Choroid plexus epithelial cell (primary cell): Measurements from ENCODE around the gene AGO3.
A peak's percentile ranks its signal among the peaks of the same experiment; 100 is the strongest.
"Not testable (repeated sequence)": the region's sequence is repeated elsewhere in the genome, so short reads cannot be mapped to it uniquely, and the experiment has no call there.

Source experiments
- DNase-seq: peaks from one replicate; pipeline ENCODE4 v3.0.0-alpha.2; 2010; ENCODE audit warnings: low read depth
- H3K4me3 ChIP-seq: 2 replicates; pipeline ENCODE4 v1.5.1; 2011; ENCODE audit warnings: low read depth, mild to moderate bottlenecking, control low read depth, low read length, moderate library complexity
- CTCF ChIP-seq: conservative IDR thresholded peaks from 2 replicates; pipeline ENCODE4 v1.5.1; 2011; ENCODE audit warnings: low read depth, mild to moderate bottlenecking, control low read depth, inconsistent platforms, low read length, moderate library complexity

Gene AGO3

GRCh38 chr1:35959304-35959703 lies 28.4 kb downstream of the AGO3 start:
- no peak overlapping the region for H3K4me3 ChIP-seq
- no peak for DNase-seq
- TF ChIP-seq CTCF: no peak

- no peak overlapping the region for H3K4me3 ChIP-seq
- DNase-seq: no peak
- TF ChIP-seq CTCF: no peak
These were observed 32.0 kb downstream of the AGO3 start for GRCh38 chr1:35962952-35963351.

GRCh38 chr1:35964277-35964676 lies 33.4 kb downstream of the AGO3 start:
- not testable (repeated sequence) for H3K4me3 ChIP-seq, DNase-seq

- no peak for DNase-seq
- no peak overlapping the region for H3K4me3 ChIP-seq
- no peak for TF ChIP-seq CTCF
These were observed 37.5 kb downstream of the AGO3 start for GRCh38 chr1:35968396-35968795.

GRCh38 chr1:35971601-35972000 lies 40.7 kb downstream of the AGO3 start:
- DNase-seq: no peak
- no peak overlapping the region for H3K4me3 ChIP-seq
- TF ChIP-seq CTCF: no peak

GRCh38 chr1:35972631-35973030 lies 41.7 kb downstream of the AGO3 start:
- DNase-seq: peak; percentile 5
- H3K4me3 ChIP-seq: not testable (repeated sequence)

GRCh38 chr1:35980090-35980489 lies 49.2 kb downstream of the AGO3 start:
- no peak overlapping the region for H3K4me3 ChIP-seq
- no peak for DNase-seq
- TF ChIP-seq CTCF: no peak

- no peak for TF ChIP-seq CTCF
- DNase-seq: no peak
- no peak overlapping the region for H3K4me3 ChIP-seq
These were observed 57.3 kb downstream of the AGO3 start for GRCh38 chr1:35988237-35988636.
